ENCODE measurements around the gene NR4A3.

- TF ChIP-seq CTCF (conservative IDR thresholded peaks at IDR 0.05; ENCODE audit: low read length) (no peak), EZH2phosphoT487 (IDR thresholded peaks at IDR 0.05; ENCODE audit: borderline replicate concordance) (no peak)
These were observed 12.1 kb downstream of the NR4A3 start for GRCh38 chr9:99833735-99834134.

All from Loucy (cell line).